GM23338 (cell line): ENCODE measurements around the gene CCDC106. TPM values are rescaled to one million over a fixed set of nuclear protein-coding genes. Genes with fewer than 3 reads are reported as not detected.

Experiments used
- ATAC-seq: fragments of 200-7000 bp; cut with Tn5 transposase; 3 replicates; pipeline ENCODE4 v1.9.1; 2020
- DNase-seq: peaks from one replicate; pipeline ENCODE4 v3.0.0-alpha.2; 2015; ENCODE audit warnings: low spot score
- H2AFZ ChIP-seq: fragments of 200-600 bp; sonication (generic); 2 replicates; pipeline ENCODE4 v1.8.0; 2016; ENCODE audit warnings: antibody characterized with exemption, mild to moderate bottlenecking, moderate library complexity
- H3F3A ChIP-seq: fragments of 200-600 bp; sonication (generic); replicated peaks from 2 replicates; pipeline ENCODE4 v1.8.0; 2017; ENCODE audit warnings: antibody characterized with exemption, mixed run types, low read depth
- H3K27ac ChIP-seq: fragments of 200-600 bp; sonication (generic); 2 replicates; pipeline ENCODE4 v1.6.1; 2016; ENCODE audit warnings: low read depth
- H3K27me3 ChIP-seq: fragments of 200-600 bp; sonication (generic); 2 replicates; pipeline ENCODE4 v1.8.0; 2016; ENCODE audit warnings: mild to moderate bottlenecking, mixed run types, moderate library complexity; ENCODE audit not compliant: insufficient read depth
- H3K36me3 ChIP-seq: fragments of 200-600 bp; sonication (generic); 2 replicates; pipeline ENCODE4 v1.8.0; 2016; ENCODE audit warnings: mild to moderate bottlenecking; ENCODE audit not compliant: insufficient read depth
- H3K4me1 ChIP-seq: fragments of 200-600 bp; sonication (generic); 2 replicates; pipeline ENCODE4 v1.8.0; 2016; ENCODE audit warnings: mild to moderate bottlenecking, moderate library complexity; ENCODE audit not compliant: insufficient read depth
- H3K4me2 ChIP-seq: fragments of 200-600 bp; sonication (generic); 2 replicates; pipeline ENCODE4 v1.7.1; 2017; ENCODE audit warnings: mixed run types
- H3K4me3 ChIP-seq: fragments of 200-600 bp; sonication (generic); 2 replicates; pipeline ENCODE4 v1.6.1; 2016; ENCODE audit warnings: mixed run types
- H3K79me2 ChIP-seq: fragments of 200-600 bp; sonication (generic); replicated peaks from 2 replicates; pipeline ENCODE4 v1.8.0; 2017; ENCODE audit warnings: mild to moderate bottlenecking; ENCODE audit not compliant: insufficient read depth
- H3K9me2 ChIP-seq: fragments of 200-600 bp; sonication (generic); 2 replicates; pipeline ENCODE4 v1.8.0; 2017; ENCODE audit not compliant: insufficient read depth
- H4K20me1 ChIP-seq: fragments of 200-600 bp; sonication (generic); replicated peaks from 2 replicates; pipeline ENCODE4 v1.8.0; 2017; ENCODE audit warnings: mild to moderate bottlenecking; ENCODE audit not compliant: insufficient read depth
- H3K27ac Mint-ChIP-seq: 2 replicates; pipeline ENCODE4 v1.8.0; 2020; ENCODE audit warnings: inconsistent platforms, mild to moderate bottlenecking, moderate library complexity, mixed read lengths
- H3K27me3 Mint-ChIP-seq: 3 replicates; pipeline ENCODE4 v1.8.0; 2022; ENCODE audit warnings: low read depth, mild to moderate bottlenecking, moderate library complexity, mixed read lengths, inconsistent platforms; ENCODE audit not compliant: insufficient read depth, poor library complexity
- H3K36me3 Mint-ChIP-seq: 3 replicates; pipeline ENCODE4 v1.8.0; 2021; ENCODE audit warnings: low read depth, mild to moderate bottlenecking, inconsistent platforms, moderate library complexity, mixed read lengths
- H3K4me1 Mint-ChIP-seq: 3 replicates; pipeline ENCODE4 v1.8.0; 2020; ENCODE audit warnings: mild to moderate bottlenecking, inconsistent platforms, mixed read lengths
- H3K4me3 Mint-ChIP-seq: 3 replicates; pipeline ENCODE4 v1.8.0; 2021; ENCODE audit warnings: moderate library complexity, mild to moderate bottlenecking, inconsistent platforms, mixed read lengths
- H3K9me3 Mint-ChIP-seq: 3 replicates; pipeline ENCODE4 v1.8.0; 2020; ENCODE audit warnings: moderate library complexity, mild to moderate bottlenecking, inconsistent platforms, mixed read lengths
- ETS1 ChIP-seq: IDR thresholded peaks from 2 replicates; pipeline ENCODE4 v1.6.1; 2016; ENCODE audit warnings: antibody characterized with exemption
- EZH2 ChIP-seq: fragments of 200-600 bp; sonication (generic); IDR thresholded peaks from one replicate; pipeline ENCODE4 v1.8.0; 2017; ENCODE audit warnings: antibody characterized with exemption, mild to moderate bottlenecking, low read depth; ENCODE audit not compliant: unreplicated experiment
- JUNB ChIP-seq: IDR thresholded peaks from one replicate; pipeline ENCODE4 v1.6.1; 2016; ENCODE audit warnings: antibody characterized with exemption; ENCODE audit not compliant: unreplicated experiment
- POLR2AphosphoS5 ChIP-seq: IDR thresholded peaks from 2 replicates; pipeline ENCODE4 v1.6.1; 2016; ENCODE audit warnings: antibody characterized with exemption, low read depth
- REST ChIP-seq: IDR thresholded peaks from one replicate; pipeline ENCODE4 v1.6.1; 2018; ENCODE audit warnings: antibody characterized with exemption; ENCODE audit not compliant: unreplicated experiment
- STAT1 ChIP-seq: IDR thresholded peaks from one replicate; pipeline ENCODE4 v1.6.1; 2016; ENCODE audit warnings: antibody characterized with exemption; ENCODE audit not compliant: unreplicated experiment
- ZNF114 ChIP-seq: fragments of 250-450 bp; sonication (Bioruptor Pico); IDR thresholded peaks from 2 replicates; pipeline ENCODE4 v1.5.0; 2020; ENCODE audit warnings: mild to moderate bottlenecking, moderate library complexity
- ZNF331 ChIP-seq: fragments of 250-450 bp; sonication (Bioruptor Pico); IDR thresholded peaks from 2 replicates; pipeline ENCODE4 v1.5.0; 2020; ENCODE audit warnings: low read depth, mild to moderate bottlenecking, moderate library complexity
- ZNF462 ChIP-seq: fragments of 250-450 bp; sonication (Bioruptor Pico); IDR thresholded peaks from 2 replicates; pipeline ENCODE4 v1.5.0; 2020; ENCODE audit warnings: mild to moderate bottlenecking, moderate library complexity
- polyA plus RNA-seq: library from polyadenylated mRNA; unstranded; fragments of >200 nt; fragmentation: Nextera tagmentation; extraction: Ambion mirVana; gene quantifications from 2 replicates; pipeline ENCODE4 v1.2.1, GENCODE V29; 2016
- total RNA-seq: library from RNA; depleted of rRNA; stranded (reverse); fragments of >200 nt; shearing (Covaris generic); gene quantifications from 2 replicates; pipeline ENCODE4 v1.2.3, GENCODE V29; 2014

CCDC106 gene
- total and polyA plus RNA-seq, 2 experiments from 2014 or later: 12.0 to 17.6 TPM

- TF ChIP-seq REST (no peak), POLR2AphosphoS5 (no peak), ZNF331 (no peak), ETS1 (no peak)
Observed at GRCh38 chr19:55648585-55649267, 714 bp downstream of the CCDC106 start (continued).

- H3K4me3 ChIP-seq: no peak overlapping the region
Observed at GRCh38 chr19:55649268-55650125, 1.5 kb downstream of the CCDC106 start.

More at GRCh38 chr19:55649268-55650125, 1.5 kb downstream of the CCDC106 start:
- Histone ChIP-seq H3K9me2 (no peaks in the 10 kb centered on the region), H3K27ac (no peak overlapping the region), H3K4me2 (peak overlapping the region; percentile 87; the same call in 1 of the 2 replicates), H3K4me1 (no peaks in the 10 kb centered on the region; the same call in 1 of the 2 replicates), H4K20me1 (no peaks in the 10 kb centered on the region), H3F3A (peaks cover 15% of the 10 kb centered on the region; the same call in 1 of the 2 replicates), H3K36me3 (no peaks in the 10 kb centered on the region), H3K79me2 (peaks cover 25% of the 10 kb centered on the region), H2AFZ (no peak overlapping the region), H3K27me3 (no peaks in the 10 kb centered on the region)
- no peaks in the 10 kb centered on the region; the same call in 2 of the 3 replicates for H3K9me3 Mint-ChIP-seq
- H3K4me1 Mint-ChIP-seq: peaks cover 29% of the 10 kb centered on the region
- no peak overlapping the region for H3K27ac Mint-ChIP-seq
- H3K27me3 Mint-ChIP-seq: peaks cover 45% of the 10 kb centered on the region
- ATAC-seq (no peak), DNase-seq (no peak)
- peak overlapping the region; percentile 73 for H3K4me3 Mint-ChIP-seq
- TF ChIP-seq ETS1 (no peak), ZNF462 (CRISPR knock-in tag) (no peak), STAT1 (no peak), ZNF114 (CRISPR knock-in tag) (no peak), JUNB (no peak), EZH2 (no peak)
- H3K36me3 Mint-ChIP-seq: peaks cover 32% of the 10 kb centered on the region
